AG09319 (cell line): ENCODE data around the gene TRAF2.

Experiments used
- DNase-seq: peaks from one replicate; pipeline ENCODE4 v3.0.0-alpha.2; 2010; ENCODE audit warnings: low read depth; ENCODE audit errors: extremely low read depth
- TF ChIP-seq, protein P1 (sequence below): IDR thresholded peaks from 2 replicates; pipeline ENCODE4 v1.5.1; 2011; ENCODE audit warnings: low read depth, mild to moderate bottlenecking, inconsistent platforms, low read length, moderate library complexity

TRAF2 gene

DNA sequence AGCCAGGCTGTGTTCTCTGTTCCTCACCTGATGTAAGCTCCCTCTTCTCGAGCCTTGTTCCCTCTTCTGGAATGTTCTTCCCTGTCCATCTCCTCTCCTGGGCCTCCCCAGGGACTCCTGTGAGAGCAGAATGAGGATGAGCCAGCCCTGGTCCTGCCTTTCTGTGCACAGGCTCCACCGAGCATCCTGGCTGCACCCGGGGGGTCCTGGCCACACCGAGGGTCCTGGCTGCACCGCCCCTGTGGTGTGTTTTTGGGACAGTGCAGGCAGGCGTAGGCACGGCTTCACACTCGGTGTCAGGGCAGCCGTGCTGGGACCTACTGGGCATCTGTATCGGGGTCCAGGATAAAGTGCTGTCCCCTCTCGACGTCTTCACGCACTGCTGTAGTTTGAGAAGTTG is 40.4 kb downstream of the TRAF2 start:
- no peak for DNase-seq
- TF ChIP-seq, protein P1, sequence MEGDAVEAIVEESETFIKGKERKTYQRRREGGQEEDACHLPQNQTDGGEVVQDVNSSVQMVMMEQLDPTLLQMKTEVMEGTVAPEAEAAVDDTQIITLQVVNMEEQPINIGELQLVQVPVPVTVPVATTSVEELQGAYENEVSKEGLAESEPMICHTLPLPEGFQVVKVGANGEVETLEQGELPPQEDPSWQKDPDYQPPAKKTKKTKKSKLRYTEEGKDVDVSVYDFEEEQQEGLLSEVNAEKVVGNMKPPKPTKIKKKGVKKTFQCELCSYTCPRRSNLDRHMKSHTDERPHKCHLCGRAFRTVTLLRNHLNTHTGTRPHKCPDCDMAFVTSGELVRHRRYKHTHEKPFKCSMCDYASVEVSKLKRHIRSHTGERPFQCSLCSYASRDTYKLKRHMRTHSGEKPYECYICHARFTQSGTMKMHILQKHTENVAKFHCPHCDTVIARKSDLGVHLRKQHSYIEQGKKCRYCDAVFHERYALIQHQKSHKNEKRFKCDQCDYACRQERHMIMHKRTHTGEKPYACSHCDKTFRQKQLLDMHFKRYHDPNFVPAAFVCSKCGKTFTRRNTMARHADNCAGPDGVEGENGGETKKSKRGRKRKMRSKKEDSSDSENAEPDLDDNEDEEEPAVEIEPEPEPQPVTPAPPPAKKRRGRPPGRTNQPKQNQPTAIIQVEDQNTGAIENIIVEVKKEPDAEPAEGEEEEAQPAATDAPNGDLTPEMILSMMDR, result no peak

DNA sequence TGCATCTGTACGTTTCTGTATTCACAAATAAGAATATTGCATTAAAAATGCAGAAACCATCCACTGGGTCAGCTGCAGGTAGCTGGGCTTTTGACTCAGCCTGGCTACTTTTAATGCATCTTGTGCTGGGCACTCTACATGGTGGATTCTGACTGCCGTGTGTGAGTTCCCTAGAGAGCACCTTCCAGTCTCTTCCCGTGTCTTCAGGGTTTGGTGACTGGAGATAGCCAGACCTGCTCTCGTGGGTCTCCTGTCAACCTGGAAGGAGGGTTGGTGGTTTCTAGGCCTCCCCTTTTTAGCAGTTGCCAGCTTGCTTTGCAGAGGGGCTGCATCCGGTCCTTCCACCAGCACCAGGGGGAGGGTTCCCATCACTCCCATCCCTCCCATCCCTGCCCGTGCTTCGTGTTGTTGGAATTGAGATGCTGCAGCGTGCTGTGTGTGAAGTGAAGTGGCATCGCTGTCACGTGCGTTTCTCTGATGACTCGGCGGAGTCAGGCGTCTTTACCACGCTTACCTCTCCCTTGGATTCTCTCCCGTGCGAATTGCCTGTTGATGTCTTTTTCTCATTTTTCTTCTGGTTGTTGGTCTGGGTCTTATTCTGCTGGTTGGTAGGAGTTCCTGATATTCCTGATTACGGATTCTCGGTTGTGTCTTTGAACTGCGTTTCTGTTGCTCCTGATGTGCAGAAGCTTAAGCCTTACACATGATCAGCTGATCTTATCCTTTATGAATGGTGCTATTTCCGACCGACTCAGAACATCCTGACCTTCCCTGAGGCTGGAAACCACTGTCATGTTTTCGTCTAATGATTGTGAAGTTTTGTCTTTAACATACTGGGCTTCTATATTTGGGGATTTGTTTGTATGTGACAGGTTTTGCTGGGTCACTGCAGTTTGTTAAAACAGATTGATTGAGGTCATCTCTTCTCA is 41.3 kb downstream of the TRAF2 start:
- DNase-seq, result no peak
- TF ChIP-seq, protein P1, result no peak

DNA sequence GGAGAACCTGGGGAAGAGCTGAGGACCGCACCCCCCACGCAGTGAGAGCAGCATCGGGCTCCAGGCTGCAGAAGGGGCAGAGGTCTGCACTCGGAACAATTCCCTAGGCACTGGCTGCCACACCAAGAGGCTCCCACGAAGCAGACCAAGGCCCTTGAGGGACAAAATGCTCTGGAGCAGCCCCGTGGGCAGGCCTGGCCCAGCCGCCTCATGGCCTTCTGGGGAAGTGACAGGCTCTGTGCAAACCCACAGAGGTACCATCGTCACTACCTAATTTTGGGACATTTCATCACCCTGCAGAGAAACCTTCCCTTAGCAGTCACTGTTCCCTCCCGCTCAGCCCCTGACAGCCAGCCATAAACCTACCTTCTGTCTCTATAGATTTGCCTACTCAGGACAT is 42.3 kb downstream of the TRAF2 start:
- TF ChIP-seq, protein P1, result no peak
- DNase-seq, result no peak

DNA sequence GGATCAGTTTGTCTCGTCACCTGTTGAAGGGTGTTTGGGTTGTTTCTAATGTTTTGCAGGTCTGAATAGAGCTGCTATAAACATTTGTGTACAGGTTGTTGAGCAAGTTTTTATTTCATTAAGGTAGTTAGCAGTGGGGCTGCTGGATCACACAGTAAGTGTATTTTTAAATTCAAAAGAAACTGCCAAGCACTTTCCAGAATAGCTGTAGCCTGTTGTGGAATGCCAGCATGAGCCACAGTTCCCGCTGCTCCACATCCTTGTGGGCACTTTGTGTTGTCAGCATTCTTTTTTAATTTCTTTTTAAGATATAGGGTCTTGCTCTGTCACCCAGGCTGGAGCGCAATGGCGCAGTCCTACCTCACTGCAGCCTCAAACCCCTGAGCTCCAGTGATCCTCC is 43.7 kb downstream of the TRAF2 start:
- DNase-seq, result no peak
- TF ChIP-seq, protein P1, result no peak

DNA sequence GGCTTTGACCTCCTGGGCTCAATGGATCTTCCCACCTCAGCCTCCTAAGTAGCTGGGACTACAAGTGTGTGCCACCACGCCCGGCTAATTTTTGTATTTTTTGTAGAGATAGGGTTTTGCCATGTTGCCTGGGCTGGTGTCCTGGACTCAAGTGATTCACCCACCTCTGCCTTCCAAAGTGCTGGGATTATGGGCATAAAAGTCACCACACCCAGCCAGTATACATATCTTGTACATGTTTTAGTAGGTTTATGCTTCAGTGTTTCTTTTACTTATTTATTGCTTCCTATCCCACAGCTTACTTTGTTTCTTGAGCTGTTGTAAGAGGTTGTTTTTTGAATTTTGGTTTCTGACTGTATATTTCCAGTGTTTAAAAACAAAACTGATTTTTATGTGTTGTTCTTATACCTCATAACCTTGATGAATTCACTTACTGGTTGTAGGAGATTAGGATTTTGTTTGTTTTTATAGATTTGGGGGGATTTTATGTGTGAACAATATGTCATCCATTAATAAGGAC is 45.4 kb downstream of the TRAF2 start:
- TF ChIP-seq, protein P1, result no peak
- DNase-seq, result no peak

DNA sequence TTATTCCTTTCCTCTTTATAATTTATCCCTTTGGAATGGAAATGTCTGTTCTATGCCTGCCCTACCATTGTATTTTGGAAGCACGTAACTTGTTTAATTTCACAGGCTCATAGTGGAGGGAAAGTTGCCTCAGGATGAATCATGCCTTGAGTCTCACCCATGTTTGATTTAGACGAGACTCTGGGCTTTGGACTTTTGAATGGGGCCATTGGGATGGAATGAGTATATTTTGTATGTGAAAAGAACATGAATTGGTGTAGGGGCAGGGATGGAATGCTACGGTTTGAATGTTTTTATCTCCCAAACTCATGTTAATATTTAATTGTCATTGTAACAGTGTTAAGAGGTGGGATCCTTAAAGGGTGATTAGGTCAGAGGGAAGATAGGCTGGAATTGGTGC is 48.0 kb downstream of the TRAF2 start:
- DNase-seq, result no peak
- TF ChIP-seq, protein P1, result no peak

DNA sequence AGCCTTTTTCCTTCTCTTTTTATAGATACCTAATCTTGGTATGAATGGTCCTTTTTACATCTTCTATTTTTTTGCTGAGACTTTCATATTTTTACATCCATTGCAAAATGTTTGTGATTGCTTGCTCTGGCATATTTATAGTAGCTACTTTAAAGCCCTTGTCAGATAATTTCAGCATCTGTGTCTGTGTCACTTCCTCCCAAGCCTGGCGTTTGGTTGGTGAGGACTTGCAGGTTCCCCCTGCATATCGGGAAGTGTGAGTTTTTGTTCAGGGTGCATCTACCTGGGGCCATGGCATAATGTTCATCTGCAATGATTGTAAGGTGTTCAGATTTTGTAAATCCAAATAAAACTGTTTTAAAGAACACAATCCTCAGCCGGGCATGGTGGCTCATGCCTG is 49.3 kb downstream of the TRAF2 start:
- TF ChIP-seq, protein P1, result no peak
- DNase-seq, result no peak
